Liver (tissue), 9 donors: ENCODE data around the gene UPK3A. TPM values are rescaled to one million over a fixed set of nuclear protein-coding genes. Genes with fewer than 3 reads are reported as not detected.

Source experiments
- DNase-seq: peaks from one replicate; pipeline ENCODE4 v3.0.0-alpha.2; 2017; ENCODE audit warnings: low spot score
- H3K27ac ChIP-seq, 2 donors: one replicate each; pipeline ENCODE4 v1.7.0; 2013; ENCODE audit warnings: inconsistent platforms in 2 of 2, low read length in 2 of 2, control low read depth in 1 of 2, low read depth in 1 of 2, mild to moderate bottlenecking in 1 of 2
- H3K27me3 ChIP-seq, 4 donors: one replicate each; pipeline versions ENCODE4 v1.6.1 to v1.7.0; 2013; ENCODE audit warnings: low read length in 3 of 4, inconsistent platforms in 1 of 4, mild to moderate bottlenecking in 1 of 4, moderate library complexity in 1 of 4; ENCODE audit not compliant: control insufficient read depth in 4 of 4, insufficient read depth in 4 of 4
- H3K36me3 ChIP-seq, 4 donors: one replicate each; pipeline versions ENCODE4 v1.6.1 to v1.7.0; 2013; ENCODE audit warnings: low read length in 3 of 4, mild to moderate bottlenecking in 3 of 4, low read depth in 1 of 4, moderate library complexity in 1 of 4; ENCODE audit not compliant: control insufficient read depth in 4 of 4, insufficient read depth in 3 of 4
- H3K4me1 ChIP-seq, 4 donors: one replicate each; pipeline versions ENCODE4 v1.6.1 to v1.7.0; 2013; ENCODE audit warnings: low read length in 3 of 4, mild to moderate bottlenecking in 3 of 4, moderate library complexity in 1 of 4; ENCODE audit not compliant: control insufficient read depth in 4 of 4, insufficient read depth in 4 of 4
- H3K4me3 ChIP-seq, 3 donors: one replicate each; pipeline versions ENCODE4 v1.6.1 to v1.7.0; 2013; ENCODE audit warnings: low read length in 3 of 3, control low read depth in 1 of 3, low read depth in 1 of 3, mild to moderate bottlenecking in 1 of 3
- H3K9ac ChIP-seq, 2 donors: one replicate each; pipeline ENCODE4 v1.7.0; 2013; ENCODE audit warnings: low read length in 2 of 2, mild to moderate bottlenecking in 2 of 2, moderate library complexity in 2 of 2, control low read depth in 1 of 2, low read depth in 1 of 2
- H3K9me3 ChIP-seq, 4 donors: one replicate each; pipeline versions ENCODE4 v1.6.1 to v1.7.0; 2013; ENCODE audit warnings: low read length in 3 of 4; ENCODE audit not compliant: control insufficient read depth in 4 of 4
- ATF3 ChIP-seq: IDR thresholded peaks from 2 replicates; pipeline ENCODE4 v1.6.1; 2016; ENCODE audit warnings: antibody characterized with exemption
- CTCF ChIP-seq: fragments of 150-350 bp; IDR thresholded peaks from 2 replicates; pipeline ENCODE4 v1.5.1; 2017; ENCODE audit warnings: improper control_type of control experiment, low read depth, low read length; ENCODE audit not compliant: missing input control
- EGR1 ChIP-seq, 2 donors: IDR thresholded peaks; 2 replicates each; pipeline ENCODE4 v1.6.1; 2016 to 2018; ENCODE audit warnings: antibody characterized with exemption in 2 of 2, low read depth in 2 of 2
- FOXA1 ChIP-seq: IDR thresholded peaks from 2 replicates; pipeline ENCODE4 v1.6.1; 2016; ENCODE audit warnings: antibody characterized with exemption
- FOXA2 ChIP-seq: IDR thresholded peaks from 2 replicates; pipeline ENCODE4 v1.6.1; 2016; ENCODE audit warnings: antibody characterized with exemption
- GABPA ChIP-seq, 2 donors: IDR thresholded peaks in 1 of 2; conservative IDR thresholded peaks in 1 of 2; 2 replicates each; pipeline ENCODE4 v1.6.1; 2016; ENCODE audit warnings: antibody characterized with exemption in 2 of 2, mild to moderate bottlenecking in 1 of 2, moderate library complexity in 1 of 2
- HNF4A ChIP-seq, 2 donors: conservative IDR thresholded peaks; 2 replicates each; pipeline ENCODE4 v1.6.1; 2016; ENCODE audit warnings: antibody characterized with exemption in 2 of 2, mild to moderate bottlenecking in 2 of 2
- HNF4G ChIP-seq: IDR thresholded peaks from 2 replicates; pipeline ENCODE4 v1.6.1; 2016; ENCODE audit warnings: antibody characterized with exemption
- JUND ChIP-seq, 2 donors: IDR thresholded peaks; 2 replicates each; pipeline ENCODE4 v1.6.1; 2016; ENCODE audit warnings: antibody characterized with exemption in 2 of 2
- MAX ChIP-seq: IDR thresholded peaks from 2 replicates; pipeline ENCODE4 v1.6.1; 2016; ENCODE audit warnings: antibody characterized with exemption
- NR2F2 ChIP-seq: IDR thresholded peaks from 2 replicates; pipeline ENCODE4 v1.6.1; 2016; ENCODE audit warnings: antibody characterized with exemption
- RAD21 ChIP-seq, 2 donors: IDR thresholded peaks; 2 replicates each; pipeline ENCODE4 v1.6.1; 2016; ENCODE audit warnings: antibody characterized with exemption in 2 of 2, mild to moderate bottlenecking in 2 of 2
- REST ChIP-seq: IDR thresholded peaks from 2 replicates; pipeline ENCODE4 v1.6.1; 2016; ENCODE audit warnings: antibody characterized with exemption, mild to moderate bottlenecking
- RXRA ChIP-seq, 2 donors: IDR thresholded peaks; 2 replicates each; pipeline ENCODE4 v1.6.1; 2017 to 2018; ENCODE audit warnings: antibody characterized with exemption in 2 of 2, mild to moderate bottlenecking in 1 of 2
- SP1 ChIP-seq: IDR thresholded peaks from 2 replicates; pipeline ENCODE4 v1.6.1; 2018; ENCODE audit warnings: antibody characterized with exemption, mild to moderate bottlenecking
- TAF1 ChIP-seq: conservative IDR thresholded peaks from 2 replicates; pipeline ENCODE4 v1.6.1; 2016; ENCODE audit warnings: antibody characterized with exemption, mild to moderate bottlenecking
- YY1 ChIP-seq: IDR thresholded peaks from 2 replicates; pipeline ENCODE4 v1.6.1; 2016; ENCODE audit warnings: antibody characterized with exemption, mild to moderate bottlenecking
- ZBTB33 ChIP-seq: IDR thresholded peaks from 2 replicates; pipeline ENCODE4 v1.6.1; 2016; ENCODE audit warnings: antibody characterized with exemption
- WGBS: extraction: QIAGEN DNeasy Blood & Tissue Kit; methylation state at CpG from one replicate; pipeline ENCODE4 v1.1.7; 2013; 5-methylcytosine and 5-hydroxymethylcytosine counted together
- polyA plus RNA-seq, 2 donors: library from polyadenylated mRNA; stranded (reverse) in 1 of 2; unstranded in 1 of 2; fragments of 200-250 nt in 1 of 2; fragments of >200 nt in 1 of 2; fragmentation: Nextera tagmentation in 1 of 2; extraction: Ambion mirVana in 1 of 2; gene quantifications; one replicate each; pipeline versions ENCODE4 v1.2.1 to v1.2.3, GENCODE V29; 2013 to 2015
- total RNA-seq, 2 donors: library from RNA; depleted of rRNA; stranded (reverse); fragments of >200 nt; gene quantifications; one replicate each; pipeline ENCODE4 v1.2.3, GENCODE V29; 2014
- donor health status: healthy.
- donor health status: healthy.
- donor health status: healthy.
- donor health status: healthy.
- donor health status: healthy.

Gene UPK3A
- total and polyA plus RNA-seq, 4 donors: 0.42 TPM; not detected in 3

GRCh38 chr22:45296628-45297297 lies 12.0 kb downstream of the UPK3A start (continued):
- no peak for TF ChIP-seq CTCF
- no peak for TF ChIP-seq RXRA (IDR thresholded peaks at IDR 0.05)

- no peak for TF ChIP-seq ATF3
- no peak for TF ChIP-seq FOXA2
- no peak for TF ChIP-seq REST
- no peak for TF ChIP-seq ZBTB33
- TF ChIP-seq NR2F2: no peak
- TF ChIP-seq GABPA (IDR thresholded peaks at IDR 0.05 in 1 of 2, conservative IDR thresholded peaks at IDR 0.05 in 1 of 2): no peak
- TF ChIP-seq HNF4G: no peak
- no peak for TF ChIP-seq FOXA1
- TF ChIP-seq RXRA (IDR thresholded peaks at IDR 0.05): no peak
- TF ChIP-seq TAF1: no peak
- TF ChIP-seq RAD21 (IDR thresholded peaks at IDR 0.05): no peak
- TF ChIP-seq SP1: no peak
- TF ChIP-seq HNF4A (conservative IDR thresholded peaks at IDR 0.05): no peak
- TF ChIP-seq CTCF: no peak
- TF ChIP-seq EGR1 (IDR thresholded peaks at IDR 0.05; ENCODE audit: low read depth in 2 of 2): no peak
- TF ChIP-seq YY1: no peak
- no peak for TF ChIP-seq JUND (IDR thresholded peaks at IDR 0.05)
- TF ChIP-seq MAX: no peak
- Histone ChIP-seq H3K9ac (no peak overlapping the region), H3K27me3 (no peaks in the 10 kb centered on the region), H3K4me3 (no peak overlapping the region), H3K4me1 (no peaks in the 10 kb centered on the region), H3K36me3 (no peaks in the 10 kb centered on the region), H3K27ac (no peak overlapping the region), H3K9me3 (no peaks in the 10 kb centered on the region)
- 86% methylated on average over 15 of the region's 15 CpGs for WGBS
- no peak for DNase-seq
Measured at GRCh38 chr22:45298934-45299505, 14.3 kb downstream of the UPK3A start.
